HEK293 (cell line): Measurements from ENCODE around the gene ITPR3.

Source experiments
- CTCF ChIA-PET: fragments of 350-600 bp; formaldehyde crosslinking; extraction: SDS; loops from one replicate; lab custom pipeline; 2021; ENCODE audit warnings: antibody characterized with exemption; lab: Yijun Ruan, JAX
- POLR2A ChIA-PET: fragments of 300-600 bp; formaldehyde crosslinking; extraction: SDS; loops from one replicate; lab custom pipeline; 2020; ENCODE audit warnings: antibody characterized with exemption, inconsistent platforms; lab: Yijun Ruan, JAX
- H3K27ac ChIP-seq: fragments of 200-500 bp; sonication (Bioruptor generic); 2 replicates; pipeline ENCODE4 v1.5.1; 2014; ENCODE audit warnings: low read depth, low read length, control low read depth, inconsistent platforms; ENCODE audit errors: extremely low read depth
- H3K36me3 ChIP-seq, 2 experiments: fragments of 200-500 bp in 1 of 2; sonication (Bioruptor generic) in 1 of 2; 1 replicate in 1 of 2; 2 replicates in 1 of 2; pipeline ENCODE4 v1.5.1; 2014 to 2017; ENCODE audit warnings: inconsistent platforms in 2 of 2, low read length in 2 of 2; ENCODE audit not compliant: control insufficient read depth in 2 of 2, insufficient read depth in 1 of 2
- H3K4me1 ChIP-seq: fragments of 200-500 bp; sonication (Bioruptor generic); 2 replicates; pipeline ENCODE4 v1.5.1; 2014; ENCODE audit warnings: mild to moderate bottlenecking, low read length, inconsistent platforms; ENCODE audit not compliant: control insufficient read depth, insufficient read depth
- H3K4me3 ChIP-seq: 2 replicates; pipeline ENCODE4 v1.5.1; 2011; ENCODE audit warnings: low read depth, mild to moderate bottlenecking, control low read depth, low read length, moderate library complexity
- H3K9me3 ChIP-seq: fragments of 200-500 bp; sonication (Bioruptor generic); 2 replicates; pipeline ENCODE4 v1.5.1; 2014; ENCODE audit warnings: low read depth, low read length, inconsistent platforms; ENCODE audit not compliant: control insufficient read depth, insufficient read depth
- EGR2 ChIP-seq: fragments of 450-650 bp; formaldehyde crosslinking; IDR thresholded peaks from 2 replicates; pipeline ENCODE4 v1.5.1; 2016; ENCODE audit warnings: low read depth, missing biosample characterization, missing genetic modification characterization
- GLIS1 ChIP-seq: fragments of 450-650 bp; formaldehyde crosslinking; IDR thresholded peaks from 2 replicates; pipeline ENCODE4 v1.5.1; 2016; ENCODE audit warnings: missing biosample characterization, missing genetic modification characterization
- HOXC10 ChIP-seq: sonication (generic); formaldehyde crosslinking; IDR thresholded peaks from 2 replicates; pipeline ENCODE4 v1.8.1; 2023; ENCODE audit warnings: mild to moderate bottlenecking, missing genetic modification reagents
- MEIS1 ChIP-seq: sonication (generic); formaldehyde crosslinking; IDR thresholded peaks from 2 replicates; pipeline ENCODE4 v1.8.1; 2022; ENCODE audit warnings: missing genetic modification reagents, mild to moderate bottlenecking, borderline replicate concordance
- SALL2 ChIP-seq: fragments of 450-650 bp; formaldehyde crosslinking; IDR thresholded peaks from 2 replicates; pipeline ENCODE4 v1.5.0; 2017; ENCODE audit warnings: missing biosample characterization, mild to moderate bottlenecking, missing genetic modification characterization, borderline replicate concordance
- SCRT2 ChIP-seq: fragments of 450-650 bp; formaldehyde crosslinking; IDR thresholded peaks from 2 replicates; pipeline ENCODE4 v1.5.1; 2016; ENCODE audit warnings: missing biosample characterization, missing genetic modification characterization
- SP3 ChIP-seq: fragments of 450-650 bp; formaldehyde crosslinking; IDR thresholded peaks from 2 replicates; pipeline ENCODE4 v1.5.1; 2016; ENCODE audit warnings: missing biosample characterization, missing genetic modification characterization
- ZFHX2 ChIP-seq: fragments of 450-650 bp; formaldehyde crosslinking; conservative IDR thresholded peaks from 2 replicates; pipeline ENCODE4 v1.5.1; 2016; ENCODE audit warnings: missing biosample characterization, missing genetic modification characterization
- ZFP3 ChIP-seq: fragments of 450-650 bp; formaldehyde crosslinking; IDR thresholded peaks from 2 replicates; pipeline ENCODE4 v1.5.1; 2016; ENCODE audit warnings: low read depth, missing biosample characterization, missing genetic modification characterization
- ZIC2 ChIP-seq: fragments of 450-650 bp; formaldehyde crosslinking; IDR thresholded peaks from 2 replicates; pipeline ENCODE4 v1.5.1; 2016; ENCODE audit warnings: missing biosample characterization, missing genetic modification characterization
- ZNF121 ChIP-seq: fragments of 450-650 bp; formaldehyde crosslinking; IDR thresholded peaks from 2 replicates; pipeline ENCODE4 v1.5.1; 2016; ENCODE audit warnings: missing biosample characterization, missing genetic modification characterization
- ZNF133 ChIP-seq: fragments of 450-650 bp; formaldehyde crosslinking; IDR thresholded peaks from 2 replicates; pipeline ENCODE4 v1.5.1; 2016; ENCODE audit warnings: missing biosample characterization, missing genetic modification characterization
- ZNF174 ChIP-seq: fragments of 450-650 bp; formaldehyde crosslinking; IDR thresholded peaks from 2 replicates; pipeline ENCODE4 v1.5.0; 2017; ENCODE audit warnings: missing biosample characterization, mild to moderate bottlenecking, missing genetic modification characterization
- ZNF211 ChIP-seq: fragments of 450-650 bp; formaldehyde crosslinking; IDR thresholded peaks from 2 replicates; pipeline ENCODE4 v1.5.1; 2016; ENCODE audit warnings: low read depth, missing biosample characterization, missing genetic modification characterization
- ZNF266 ChIP-seq: fragments of 450-650 bp; formaldehyde crosslinking; IDR thresholded peaks from 2 replicates; pipeline ENCODE4 v1.5.1; 2016; ENCODE audit warnings: missing biosample characterization, missing genetic modification characterization, low read depth
- ZNF324 ChIP-seq: fragments of 450-650 bp; formaldehyde crosslinking; IDR thresholded peaks from 2 replicates; pipeline ENCODE4 v1.5.1; 2016; ENCODE audit warnings: missing biosample characterization, missing genetic modification characterization
- ZNF354C ChIP-seq: fragments of 450-650 bp; formaldehyde crosslinking; IDR thresholded peaks from 2 replicates; pipeline ENCODE4 v1.5.1; 2016; ENCODE audit warnings: missing biosample characterization, missing genetic modification characterization, low read depth, borderline replicate concordance
- ZNF366 ChIP-seq: fragments of 450-650 bp; formaldehyde crosslinking; conservative IDR thresholded peaks from 2 replicates; pipeline ENCODE4 v1.5.1; 2016; ENCODE audit warnings: missing biosample characterization, missing genetic modification characterization
- ZNF426 ChIP-seq: fragments of 450-650 bp; formaldehyde crosslinking; IDR thresholded peaks from 2 replicates; pipeline ENCODE4 v1.5.1; 2017; ENCODE audit warnings: missing biosample characterization, missing genetic modification characterization, mild to moderate bottlenecking, inconsistent platforms, moderate library complexity
- ZNF549 ChIP-seq: fragments of 450-650 bp; IDR thresholded peaks from 2 replicates; pipeline ENCODE4 v1.5.1; 2018; ENCODE audit warnings: missing biosample characterization, missing genetic modification characterization, mild to moderate bottlenecking, inconsistent platforms, moderate library complexity
- ZNF600 ChIP-seq: fragments of 450-650 bp; formaldehyde crosslinking; IDR thresholded peaks from 2 replicates; pipeline ENCODE4 v1.5.1; 2016; ENCODE audit warnings: missing biosample characterization, missing genetic modification characterization
- ZNF677 ChIP-seq: fragments of 450-650 bp; IDR thresholded peaks from 2 replicates; pipeline ENCODE4 v1.5.0; 2018; ENCODE audit warnings: missing biosample characterization, mild to moderate bottlenecking, missing genetic modification characterization, moderate library complexity
- ZNF76 ChIP-seq: fragments of 450-650 bp; formaldehyde crosslinking; IDR thresholded peaks from 2 replicates; pipeline ENCODE4; 2016; ENCODE audit warnings: low read depth, missing biosample characterization, missing genetic modification characterization, borderline replicate concordance
- ZNF776 ChIP-seq: fragments of 450-650 bp; formaldehyde crosslinking; IDR thresholded peaks from 2 replicates; pipeline ENCODE4 v1.5.0; 2017; ENCODE audit warnings: missing biosample characterization, missing genetic modification characterization, borderline replicate concordance
- ZNF785 ChIP-seq: fragments of 450-650 bp; formaldehyde crosslinking; IDR thresholded peaks from 2 replicates; pipeline ENCODE4 v1.5.1; 2016; ENCODE audit warnings: missing biosample characterization, missing genetic modification characterization
- ZNF791 ChIP-seq: fragments of 450-650 bp; formaldehyde crosslinking; IDR thresholded peaks from 2 replicates; pipeline ENCODE4 v1.5.1; 2016; ENCODE audit warnings: missing biosample characterization, missing genetic modification characterization
- TF ChIP-seq, protein P1 (sequence below): fragments of 450-650 bp; formaldehyde crosslinking; IDR thresholded peaks from 2 replicates; pipeline ENCODE4 v1.5.1; 2017; ENCODE audit warnings: missing biosample characterization, missing genetic modification characterization
- TF ChIP-seq, protein P2 (sequence below): fragments of 450-650 bp; formaldehyde crosslinking; IDR thresholded peaks from 2 replicates; pipeline ENCODE4 v1.5.1; 2017; ENCODE audit warnings: missing biosample characterization, missing genetic modification characterization
- TF ChIP-seq, protein P3 (sequence below): fragments of 450-650 bp; formaldehyde crosslinking; IDR thresholded peaks from 2 replicates; pipeline ENCODE4 v1.5.1; 2017; ENCODE audit warnings: missing biosample characterization, mild to moderate bottlenecking, missing genetic modification characterization, moderate library complexity
- TF ChIP-seq, protein P4 (sequence below): fragments of 450-650 bp; formaldehyde crosslinking; IDR thresholded peaks from 2 replicates; pipeline ENCODE4 v1.5.1; 2017; ENCODE audit warnings: missing biosample characterization, missing genetic modification characterization

ITPR3 gene

GRCh38 chr6:33740794-33741193 lies 119.7 kb downstream of the ITPR3 start (continued):
- TF ChIP-seq, protein P1, sequence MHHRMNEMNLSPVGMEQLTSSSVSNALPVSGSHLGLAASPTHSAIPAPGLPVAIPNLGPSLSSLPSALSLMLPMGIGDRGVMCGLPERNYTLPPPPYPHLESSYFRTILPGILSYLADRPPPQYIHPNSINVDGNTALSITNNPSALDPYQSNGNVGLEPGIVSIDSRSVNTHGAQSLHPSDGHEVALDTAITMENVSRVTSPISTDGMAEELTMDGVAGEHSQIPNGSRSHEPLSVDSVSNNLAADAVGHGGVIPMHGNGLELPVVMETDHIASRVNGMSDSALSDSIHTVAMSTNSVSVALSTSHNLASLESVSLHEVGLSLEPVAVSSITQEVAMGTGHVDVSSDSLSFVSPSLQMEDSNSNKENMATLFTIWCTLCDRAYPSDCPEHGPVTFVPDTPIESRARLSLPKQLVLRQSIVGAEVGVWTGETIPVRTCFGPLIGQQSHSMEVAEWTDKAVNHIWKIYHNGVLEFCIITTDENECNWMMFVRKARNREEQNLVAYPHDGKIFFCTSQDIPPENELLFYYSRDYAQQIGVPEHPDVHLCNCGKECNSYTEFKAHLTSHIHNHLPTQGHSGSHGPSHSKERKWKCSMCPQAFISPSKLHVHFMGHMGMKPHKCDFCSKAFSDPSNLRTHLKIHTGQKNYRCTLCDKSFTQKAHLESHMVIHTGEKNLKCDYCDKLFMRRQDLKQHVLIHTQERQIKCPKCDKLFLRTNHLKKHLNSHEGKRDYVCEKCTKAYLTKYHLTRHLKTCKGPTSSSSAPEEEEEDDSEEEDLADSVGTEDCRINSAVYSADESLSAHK (tag by site-specific recombination) = no peak
- TF ChIP-seq ZNF324 (tag by site-specific recombination) (no peak), SCRT2 (tag by site-specific recombination) (no peak), ZFP3 (no peak), HOXC10 (CRISPR knock-in tag) (no peak), ZNF549 (tag by site-specific recombination) (no peak)

GRCh38 chr6:33742092-33742491 lies 121.0 kb downstream of the ITPR3 start:
- POLR2A ChIA-PET = no interaction called here
- Histone ChIP-seq H3K4me1 (peaks cover 21% of the 10 kb centered on the region), H3K4me3 (no peak overlapping the region), H3K9me3 (no peaks in the 10 kb centered on the region), H3K36me3 (no peaks in the 10 kb centered on the region), H3K27ac (no peak overlapping the region)
- CTCF ChIA-PET = interaction anchor here (0.9 to 6.7 kb wide), 6 partner anchors 10 to 285 kb away, joined by 3 to 193 read pairs (median 8); partner anchors contain the start of gene UQCC2
- TF ChIP-seq ZNF121 (tag by site-specific recombination) = no peak
- no peak for TF ChIP-seq ZNF174 (tag by site-specific recombination)
- TF ChIP-seq ZNF600 (tag by site-specific recombination) = no peak
- no peak for TF ChIP-seq ZNF677 (tag by site-specific recombination)
- no peak for TF ChIP-seq MEIS1 (CRISPR knock-in tag)
- no peak for TF ChIP-seq ZNF366
- TF ChIP-seq ZNF426 = no peak
- TF ChIP-seq SALL2 = no peak
- no peak for TF ChIP-seq ZNF211 (tag by site-specific recombination)
- TF ChIP-seq ZFP3 = no peak
- TF ChIP-seq ZNF133 = no peak
- no peak for TF ChIP-seq ZNF354C (tag by site-specific recombination)
- TF ChIP-seq ZNF776 = no peak
- no peak for TF ChIP-seq ZNF791
- TF ChIP-seq, protein P2, sequence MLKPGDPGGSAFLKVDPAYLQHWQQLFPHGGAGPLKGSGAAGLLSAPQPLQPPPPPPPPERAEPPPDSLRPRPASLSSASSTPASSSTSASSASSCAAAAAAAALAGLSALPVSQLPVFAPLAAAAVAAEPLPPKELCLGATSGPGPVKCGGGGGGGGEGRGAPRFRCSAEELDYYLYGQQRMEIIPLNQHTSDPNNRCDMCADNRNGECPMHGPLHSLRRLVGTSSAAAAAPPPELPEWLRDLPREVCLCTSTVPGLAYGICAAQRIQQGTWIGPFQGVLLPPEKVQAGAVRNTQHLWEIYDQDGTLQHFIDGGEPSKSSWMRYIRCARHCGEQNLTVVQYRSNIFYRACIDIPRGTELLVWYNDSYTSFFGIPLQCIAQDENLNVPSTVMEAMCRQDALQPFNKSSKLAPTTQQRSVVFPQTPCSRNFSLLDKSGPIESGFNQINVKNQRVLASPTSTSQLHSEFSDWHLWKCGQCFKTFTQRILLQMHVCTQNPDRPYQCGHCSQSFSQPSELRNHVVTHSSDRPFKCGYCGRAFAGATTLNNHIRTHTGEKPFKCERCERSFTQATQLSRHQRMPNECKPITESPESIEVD (tag by site-specific recombination) = no peak
- TF ChIP-seq SP3 (tag by site-specific recombination) = no peak
- no peak for TF ChIP-seq GLIS1 (tag by site-specific recombination)

DNA sequence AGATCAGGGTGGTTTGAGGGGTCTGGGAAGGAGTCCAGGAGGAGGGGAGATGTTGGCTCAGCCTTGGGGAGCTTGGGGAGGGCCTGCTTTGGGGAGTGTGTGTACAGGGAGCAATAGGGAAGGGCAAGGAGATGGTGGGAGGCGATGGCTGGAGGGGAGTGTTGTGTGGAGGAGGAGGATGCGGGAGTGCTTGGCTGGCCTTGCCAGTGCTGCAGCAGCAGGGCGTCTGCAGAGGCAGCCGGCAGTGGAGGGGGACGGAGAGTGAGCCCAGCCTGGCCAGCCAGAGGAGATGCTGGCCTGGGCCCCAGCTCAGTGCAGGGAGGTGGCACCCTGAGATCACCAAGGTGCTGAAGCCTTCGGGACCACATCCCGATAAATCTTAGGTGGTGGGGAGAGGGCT lies 121.7 kb downstream of the ITPR3 start:
- no peak overlapping the region for H3K4me3 ChIP-seq
- H3K27ac ChIP-seq = no peak overlapping the region
- H3K4me1 ChIP-seq = peaks cover 21% of the 10 kb centered on the region
- H3K9me3 ChIP-seq = no peaks in the 10 kb centered on the region
- CTCF ChIA-PET = interaction anchor here (0.6 to 6.7 kb wide), 18 partner anchors 9 to 412 kb away, joined by 3 to 193 read pairs (median 8); partner anchors contain the start of gene UQCC2
- no peaks in the 10 kb centered on the region for H3K36me3 ChIP-seq
- POLR2A ChIA-PET = no interaction called here
- TF ChIP-seq ZNF785 (tag by site-specific recombination) (no peak), ZIC2 (tag by site-specific recombination) (0 out of 2 replicates have a peak, but pooled peaks have one; percentile 24), ZFHX2 (tag by site-specific recombination) (peak; percentile 83), ZNF266 (tag by site-specific recombination) (no peak), ZNF76 (tag by site-specific recombination) (no peak), EGR2 (tag by site-specific recombination) (peak; percentile 86)
- TF ChIP-seq, protein P3, sequence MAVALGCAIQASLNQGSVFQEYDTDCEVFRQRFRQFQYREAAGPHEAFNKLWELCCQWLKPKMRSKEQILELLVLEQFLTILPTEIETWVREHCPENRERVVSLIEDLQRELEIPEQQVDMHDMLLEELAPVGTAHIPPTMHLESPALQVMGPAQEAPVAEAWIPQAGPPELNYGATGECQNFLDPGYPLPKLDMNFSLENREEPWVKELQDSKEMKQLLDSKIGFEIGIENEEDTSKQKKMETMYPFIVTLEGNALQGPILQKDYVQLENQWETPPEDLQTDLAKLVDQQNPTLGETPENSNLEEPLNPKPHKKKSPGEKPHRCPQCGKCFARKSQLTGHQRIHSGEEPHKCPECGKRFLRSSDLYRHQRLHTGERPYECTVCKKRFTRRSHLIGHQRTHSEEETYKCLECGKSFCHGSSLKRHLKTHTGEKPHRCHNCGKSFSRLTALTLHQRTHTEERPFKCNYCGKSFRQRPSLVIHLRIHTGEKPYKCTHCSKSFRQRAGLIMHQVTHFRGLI (tag by site-specific recombination) = peak; percentile 75; the same call in 1 of the 2 replicates
- TF ChIP-seq, protein P4, sequence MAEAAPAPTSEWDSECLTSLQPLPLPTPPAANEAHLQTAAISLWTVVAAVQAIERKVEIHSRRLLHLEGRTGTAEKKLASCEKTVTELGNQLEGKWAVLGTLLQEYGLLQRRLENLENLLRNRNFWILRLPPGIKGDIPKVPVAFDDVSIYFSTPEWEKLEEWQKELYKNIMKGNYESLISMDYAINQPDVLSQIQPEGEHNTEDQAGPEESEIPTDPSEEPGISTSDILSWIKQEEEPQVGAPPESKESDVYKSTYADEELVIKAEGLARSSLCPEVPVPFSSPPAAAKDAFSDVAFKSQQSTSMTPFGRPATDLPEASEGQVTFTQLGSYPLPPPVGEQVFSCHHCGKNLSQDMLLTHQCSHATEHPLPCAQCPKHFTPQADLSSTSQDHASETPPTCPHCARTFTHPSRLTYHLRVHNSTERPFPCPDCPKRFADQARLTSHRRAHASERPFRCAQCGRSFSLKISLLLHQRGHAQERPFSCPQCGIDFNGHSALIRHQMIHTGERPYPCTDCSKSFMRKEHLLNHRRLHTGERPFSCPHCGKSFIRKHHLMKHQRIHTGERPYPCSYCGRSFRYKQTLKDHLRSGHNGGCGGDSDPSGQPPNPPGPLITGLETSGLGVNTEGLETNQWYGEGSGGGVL (tag by site-specific recombination) = peak; percentile 50
